Fibroblast of skin of right quadriceps (primary cell): ENCODE results near the gene CFAP100.

Source experiments
- DNase-seq: peaks from one replicate; pipeline ENCODE4 v3.0.0-alpha.2; 2013

The CFAP100 gene

GRCh38 chr3:126446791-126447190 lies 52.1 kb downstream of the CFAP100 start:
- no peak for DNase-seq

- DNase-seq: no peak
Observed at GRCh38 chr3:126447456-126448106, 52.9 kb downstream of the CFAP100 start.

- DNase-seq: no peak
Observed at GRCh38 chr3:126448136-126448892, 53.6 kb downstream of the CFAP100 start.

- DNase-seq: no peak
Observed at GRCh38 chr3:126448893-126449180, 54.1 kb downstream of the CFAP100 start.

- no peak for DNase-seq
Observed at GRCh38 chr3:126449621-126450051, 54.9 kb downstream of the CFAP100 start.

GRCh38 chr3:126450219-126450618 lies 55.5 kb downstream of the CFAP100 start:
- DNase-seq: no peak

GRCh38 chr3:126450744-126451143 lies 56.0 kb downstream of the CFAP100 start:
- no peak for DNase-seq

GRCh38 chr3:126451511-126451910 lies 56.8 kb downstream of the CFAP100 start:
- DNase-seq: no peak

- no peak for DNase-seq
Observed at GRCh38 chr3:126452213-126452612, 57.5 kb downstream of the CFAP100 start.

GRCh38 chr3:126454025-126454424 lies 59.3 kb downstream of the CFAP100 start:
- no peak for DNase-seq

- DNase-seq: no peak
Observed at GRCh38 chr3:126454437-126455198, 59.9 kb downstream of the CFAP100 start.

GRCh38 chr3:126456211-126456610 lies 61.5 kb downstream of the CFAP100 start:
- DNase-seq: no peak

GRCh38 chr3:126456766-126457388 lies 62.2 kb downstream of the CFAP100 start:
- no peak for DNase-seq

- no peak for DNase-seq
Observed at GRCh38 chr3:126459111-126459762, 64.5 kb downstream of the CFAP100 start.

- no peak for DNase-seq
Observed at GRCh38 chr3:126459763-126460127, 65.0 kb downstream of the CFAP100 start.

- DNase-seq: no peak
Observed at GRCh38 chr3:126460381-126460780, 65.7 kb downstream of the CFAP100 start.

GRCh38 chr3:126461450-126462070 lies 66.9 kb downstream of the CFAP100 start:
- no peak for DNase-seq

- DNase-seq: no peak
Observed at GRCh38 chr3:126463521-126463920, 68.8 kb downstream of the CFAP100 start.

- no peak for DNase-seq
Observed at GRCh38 chr3:126464093-126464492, 69.4 kb downstream of the CFAP100 start.

- no peak for DNase-seq
Observed at GRCh38 chr3:126464494-126464893, 69.8 kb downstream of the CFAP100 start.

GRCh38 chr3:126464997-126465396 lies 70.3 kb downstream of the CFAP100 start:
- no peak for DNase-seq

GRCh38 chr3:126465928-126466544 lies 71.3 kb downstream of the CFAP100 start:
- no peak for DNase-seq
